22Rv1 (cell line): ENCODE results near the gene SMYD3.
"Not testable (repeated sequence)": the region's sequence is repeated elsewhere in the genome, so short reads cannot be mapped to it uniquely, and the experiment has no call there.

ENCODE experiments used
- H3K27ac ChIP-seq: fragments of 450-650 bp; 2 replicates; pipeline ENCODE4 v1.5.1; 2017
- CTCF ChIP-seq: fragments of 450-650 bp; IDR thresholded peaks from 2 replicates; pipeline ENCODE4 v1.5.1; 2017; ENCODE audit warnings: mild to moderate bottlenecking
- ZFX ChIP-seq: fragments of 450-650 bp; IDR thresholded peaks from 2 replicates; pipeline ENCODE4 v1.6.1; 2017; ENCODE audit warnings: antibody characterized with exemption, borderline replicate concordance

Gene SMYD3

DNA sequence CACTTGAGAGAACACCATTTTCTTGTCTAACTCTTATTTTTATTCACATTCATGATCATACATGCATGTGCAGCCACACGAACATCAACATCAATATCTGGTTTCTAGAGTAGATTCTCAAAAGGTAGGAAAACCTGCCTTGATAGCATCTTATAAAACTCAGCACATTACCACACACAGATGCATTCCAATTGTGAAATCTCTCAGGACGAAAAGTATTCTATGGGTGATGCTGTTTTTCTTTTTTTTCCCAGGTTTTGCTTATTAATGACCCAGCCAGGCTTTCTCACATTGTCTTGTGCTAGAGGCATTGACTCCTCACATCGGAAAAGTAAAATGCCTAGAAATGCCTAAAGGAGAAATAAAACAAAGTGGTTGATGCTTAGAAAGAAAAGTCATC lies 789.5 kb downstream of the SMYD3 start:
- TF ChIP-seq ZFX = no peak
- TF ChIP-seq CTCF = no peak

DNA sequence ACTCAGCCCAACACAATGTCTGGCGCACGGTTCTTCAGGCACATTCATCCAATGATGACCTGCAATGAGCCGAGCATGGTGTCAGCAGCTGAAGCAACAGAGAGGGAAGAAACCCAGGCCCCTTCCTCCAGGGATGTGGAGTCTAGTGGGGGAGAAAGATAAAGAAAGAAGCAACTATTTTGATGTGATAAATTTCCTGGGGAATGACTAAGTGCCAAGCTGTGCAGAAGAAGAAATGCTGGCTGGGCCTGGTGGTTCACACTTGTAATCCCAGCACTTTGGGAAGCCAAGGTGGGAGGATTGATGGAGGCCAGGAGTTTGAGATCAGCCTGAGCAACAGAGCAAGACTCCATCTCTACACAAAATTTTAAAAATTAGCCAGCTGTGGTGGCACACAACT lies 790.5 kb downstream of the SMYD3 start:
- no peak for TF ChIP-seq CTCF
- no peak overlapping the region for H3K27ac ChIP-seq

More for the DNA sequence above, 789.5 kb downstream of the SMYD3 start:
- H3K27ac ChIP-seq = no peak overlapping the region

- no peak for TF ChIP-seq ZFX
- no peak overlapping the region for H3K27ac ChIP-seq
Observed at GRCh38 chr1:245715970-245716369, 791.1 kb downstream of the SMYD3 start.

DNA sequence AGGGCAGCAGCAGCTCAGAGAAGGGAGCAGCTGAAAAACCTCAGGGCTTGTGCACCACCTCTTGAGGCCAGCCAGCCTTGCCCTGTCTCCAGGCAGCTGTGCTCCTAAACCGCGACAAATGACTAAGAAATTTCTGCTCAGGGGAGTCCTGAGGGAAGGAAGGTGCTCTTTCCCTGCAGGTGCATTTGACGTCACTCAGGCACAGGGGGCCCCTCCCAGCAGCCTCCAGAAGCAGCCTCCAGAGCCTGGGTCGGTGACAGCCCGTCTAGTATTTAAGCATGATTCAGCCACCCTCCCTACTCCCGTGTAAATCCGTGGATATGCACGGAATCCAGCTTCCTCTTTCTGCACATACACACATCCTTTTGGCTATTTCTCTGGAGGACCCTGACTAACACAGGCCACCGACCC lies 791.8 kb downstream of the SMYD3 start:
- TF ChIP-seq CTCF = no peak
- H3K27ac ChIP-seq = no peak overlapping the region

DNA sequence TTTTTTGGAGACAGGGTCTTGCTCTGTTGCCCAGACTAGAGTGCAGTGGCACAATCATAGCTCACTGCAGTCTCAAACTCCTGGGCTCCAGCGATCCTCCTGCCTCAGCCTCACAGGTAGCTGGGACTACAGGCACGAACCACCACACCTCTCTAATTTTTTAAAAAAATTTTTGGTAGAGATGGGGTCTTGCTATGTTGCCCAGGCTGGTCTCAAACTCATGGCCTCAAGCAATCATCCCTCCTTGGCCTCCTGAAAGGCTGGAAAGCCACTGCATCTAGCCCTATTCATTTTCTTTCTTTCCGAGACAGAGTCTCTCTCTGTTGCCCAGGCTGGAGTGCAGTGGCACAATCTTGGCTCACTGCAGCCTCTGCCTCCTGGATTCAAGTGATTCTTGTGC lies 793.1 kb downstream of the SMYD3 start:
- H3K27ac ChIP-seq = not testable (repeated sequence)

DNA sequence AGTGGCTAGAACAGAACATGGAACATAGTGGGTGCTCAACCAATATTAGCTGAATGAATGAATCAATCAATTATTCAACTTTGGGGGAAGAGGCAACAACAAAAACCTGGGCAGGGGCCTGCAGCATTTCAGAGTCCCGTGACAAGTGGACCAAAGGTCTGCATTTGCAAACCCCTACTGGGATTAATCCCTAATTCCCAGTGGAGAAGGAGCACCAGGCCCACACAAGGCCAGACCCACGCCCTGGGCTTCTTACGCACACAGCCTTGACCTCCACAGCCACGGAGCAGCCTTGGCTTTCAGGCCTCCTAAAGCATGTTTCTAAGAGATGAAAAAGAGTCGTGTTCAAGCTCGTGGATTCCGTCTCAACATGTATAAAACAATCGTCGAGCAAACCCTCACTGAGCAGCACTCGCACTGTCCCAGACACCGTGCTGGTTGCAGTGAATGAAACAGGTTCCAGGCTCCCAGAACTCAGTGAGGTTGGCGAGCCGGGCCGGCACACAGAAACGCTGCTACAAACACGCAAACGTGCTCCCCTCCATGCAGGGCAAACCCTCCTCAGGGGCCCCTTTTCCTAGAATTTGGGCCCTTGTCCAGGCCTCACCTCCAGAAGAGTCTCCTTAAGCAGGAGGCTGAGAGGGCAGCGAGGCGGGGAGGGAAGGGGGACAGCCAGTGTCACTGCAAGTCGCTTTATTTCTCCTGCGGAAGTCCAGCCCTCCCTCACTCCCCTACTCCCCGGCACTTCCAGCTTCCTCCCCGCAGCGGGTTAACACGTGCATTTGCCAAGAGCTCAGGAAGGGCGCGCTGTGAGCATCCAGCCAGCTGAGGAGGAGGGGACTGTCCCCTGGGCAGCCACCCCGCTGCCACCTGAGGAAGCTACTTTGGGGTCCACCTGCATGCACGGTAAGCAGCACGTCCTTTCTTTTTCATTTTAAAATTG lies 795.8 kb downstream of the SMYD3 start:
- no peak overlapping the region for H3K27ac ChIP-seq
- TF ChIP-seq CTCF = no peak
- no peak for TF ChIP-seq ZFX

- TF ChIP-seq CTCF (no peak), ZFX (no peak)
- H3K27ac ChIP-seq = no peak overlapping the region
Observed at GRCh38 chr1:245707941-245708340, 799.1 kb downstream of the SMYD3 start.

- TF ChIP-seq CTCF (no peak), ZFX (no peak)
- H3K27ac ChIP-seq = no peak overlapping the region
Observed at GRCh38 chr1:245704765-245705164, 802.3 kb downstream of the SMYD3 start.
